NB4 (cell line): Measurements from ENCODE around the gene MPP2.

Source experiments
- CTCF ChIP-seq: IDR thresholded peaks from one replicate; pipeline ENCODE4 v1.5.1; 2012; ENCODE audit warnings: low read depth, low read length
- MYC ChIP-seq: IDR thresholded peaks from 2 replicates; pipeline ENCODE4 v1.6.1; 2011; ENCODE audit warnings: low read depth, low read length
- POLR2A ChIP-seq: IDR thresholded peaks from 2 replicates; pipeline ENCODE4 v1.6.1; 2011; ENCODE audit warnings: mild to moderate bottlenecking; ENCODE audit not compliant: insufficient read length; ENCODE audit errors: extremely low read depth
- TF ChIP-seq, protein P1 (sequence below): IDR thresholded peaks from 2 replicates; pipeline ENCODE4 v1.6.1; 2011; ENCODE audit warnings: low read depth, low read length

- TF ChIP-seq CTCF (no peak), POLR2A (no peak), MYC (no peak)
- TF ChIP-seq, protein P1, sequence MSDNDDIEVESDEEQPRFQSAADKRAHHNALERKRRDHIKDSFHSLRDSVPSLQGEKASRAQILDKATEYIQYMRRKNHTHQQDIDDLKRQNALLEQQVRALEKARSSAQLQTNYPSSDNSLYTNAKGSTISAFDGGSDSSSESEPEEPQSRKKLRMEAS, result no peak
Measured at GRCh38 chr17:43860077-43860725, 47.1 kb downstream of the MPP2 start.
